ENCODE data around the gene TRMT1. TPM values are rescaled to one million over a fixed set of nuclear protein-coding genes. Genes with fewer than 3 reads are reported as not detected.
A peak's percentile ranks its signal among the peaks of the same experiment; 100 is the strongest.

Gene TRMT1
- total RNA-seq, 4 donors from 2014 or later, result 35.1 to 46.2 (median 40.6) TPM

GRCh38 chr19:13092158-13092543, 24.4 kb downstream of the TRMT1 start:
- Histone ChIP-seq H3K27me3 (no peaks in the 10 kb centered on the region), H3K27ac (peak overlapping the region; percentile 70), H3K4me1 (peaks cover 76% of the 10 kb centered on the region), H3K4me3 (no peak overlapping the region), H3K36me3 (peaks cover 26% of the 10 kb centered on the region), H3K9me3 (no peaks in the 10 kb centered on the region)
- TF ChIP-seq CTCF (IDR thresholded peaks at IDR 0.05), result no peak
- no peak for DNase-seq (ENCODE audit: low spot score in 2 of 2)
- 50% methylated on average over 2 of the region's 2 CpGs for WGBS

GRCh38 chr19:13091400-13092157, 25.0 kb downstream of the TRMT1 start:
- peaks cover 70% of the 10 kb centered on the region for H3K4me1 ChIP-seq
- DNase-seq (ENCODE audit: low spot score in 2 of 2), result no peak
- TF ChIP-seq POLR2A (IDR thresholded peaks at IDR 0.05) (no peak), CTCF (IDR thresholded peaks at IDR 0.05) (no peak), POLR2AphosphoS5 (IDR thresholded peaks at IDR 0.05) (no peak), EP300 (IDR thresholded peaks at IDR 0.05) (no peak)
- H3K27me3 ChIP-seq, result no peaks in the 10 kb centered on the region
- 47% methylated on average over 22 of the region's 25 CpGs for WGBS
- no peak overlapping the region for H3K4me3 ChIP-seq
- peaks cover 31% of the 10 kb centered on the region for H3K36me3 ChIP-seq
- peak overlapping the region; percentile 70 for H3K27ac ChIP-seq
- no peaks in the 10 kb centered on the region for H3K9me3 ChIP-seq

GRCh38 chr19:13090511-13091231, 25.9 kb downstream of the TRMT1 start:
- Histone ChIP-seq H3K27me3 (no peaks in the 10 kb centered on the region), H3K4me1 (peaks cover 67% of the 10 kb centered on the region), H3K4me3 (no peak overlapping the region), H3K27ac (peak overlapping the region; percentile 51), H3K9me3 (no peaks in the 10 kb centered on the region), H3K36me3 (peaks cover 40% of the 10 kb centered on the region)
- TF ChIP-seq POLR2AphosphoS5 (IDR thresholded peaks at IDR 0.05), result no peak
- no peak for TF ChIP-seq EP300 (IDR thresholded peaks at IDR 0.05)
- no peak for TF ChIP-seq POLR2A (IDR thresholded peaks at IDR 0.05)
- TF ChIP-seq CTCF (IDR thresholded peaks at IDR 0.05), result no peak
- 52% methylated on average over 4 of the region's 10 CpGs for WGBS
- no peak for DNase-seq (ENCODE audit: low spot score in 2 of 2)

- H3K27me3 ChIP-seq, result no peaks in the 10 kb centered on the region
- H3K9me3 ChIP-seq, result no peaks in the 10 kb centered on the region
- no peak for DNase-seq (ENCODE audit: low spot score in 2 of 2)
- H3K27ac ChIP-seq, result peak overlapping the region; percentile 51
- H3K4me1 ChIP-seq, result peaks cover 65% of the 10 kb centered on the region
- no peak overlapping the region for H3K4me3 ChIP-seq
- WGBS, result 33% methylated on average over 1 of the region's 12 CpGs
- TF ChIP-seq POLR2AphosphoS5 (IDR thresholded peaks at IDR 0.05) (no peak), POLR2A (IDR thresholded peaks at IDR 0.05) (no peak), CTCF (IDR thresholded peaks at IDR 0.05) (no peak), EP300 (IDR thresholded peaks at IDR 0.05) (no peak)
- peaks cover 41% of the 10 kb centered on the region for H3K36me3 ChIP-seq
Observed at GRCh38 chr19:13089857-13090507, 26.6 kb downstream of the TRMT1 start.
